ENCODE results near the gene MRPS34. TPM values are rescaled to one million over a fixed set of nuclear protein-coding genes. Genes with fewer than 3 reads are reported as not detected.

MRPS34 gene
- total and polyA plus RNA-seq, 8 donors: 21.1 to 204 (median 103) TPM

- peaks cover 15 to 99% (median 94%) of the 10 kb centered on the region in 4 donors for H3K36me3 ChIP-seq
- intact Hi-C loops (cut with DNase I; ENCODE audit: low total_unique reads): no loop called here
Observed at GRCh38 chr16:1754204-1754603, 18.7 kb downstream of the MRPS34 start.

GRCh38 chr16:1752853-1753252, 20.1 kb downstream of the MRPS34 start:
- TF ChIP-seq, protein P1, sequence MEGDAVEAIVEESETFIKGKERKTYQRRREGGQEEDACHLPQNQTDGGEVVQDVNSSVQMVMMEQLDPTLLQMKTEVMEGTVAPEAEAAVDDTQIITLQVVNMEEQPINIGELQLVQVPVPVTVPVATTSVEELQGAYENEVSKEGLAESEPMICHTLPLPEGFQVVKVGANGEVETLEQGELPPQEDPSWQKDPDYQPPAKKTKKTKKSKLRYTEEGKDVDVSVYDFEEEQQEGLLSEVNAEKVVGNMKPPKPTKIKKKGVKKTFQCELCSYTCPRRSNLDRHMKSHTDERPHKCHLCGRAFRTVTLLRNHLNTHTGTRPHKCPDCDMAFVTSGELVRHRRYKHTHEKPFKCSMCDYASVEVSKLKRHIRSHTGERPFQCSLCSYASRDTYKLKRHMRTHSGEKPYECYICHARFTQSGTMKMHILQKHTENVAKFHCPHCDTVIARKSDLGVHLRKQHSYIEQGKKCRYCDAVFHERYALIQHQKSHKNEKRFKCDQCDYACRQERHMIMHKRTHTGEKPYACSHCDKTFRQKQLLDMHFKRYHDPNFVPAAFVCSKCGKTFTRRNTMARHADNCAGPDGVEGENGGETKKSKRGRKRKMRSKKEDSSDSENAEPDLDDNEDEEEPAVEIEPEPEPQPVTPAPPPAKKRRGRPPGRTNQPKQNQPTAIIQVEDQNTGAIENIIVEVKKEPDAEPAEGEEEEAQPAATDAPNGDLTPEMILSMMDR (IDR thresholded peaks at IDR 0.05): no peak
- TF ChIP-seq EP300 (IDR thresholded peaks at IDR 0.05) (no peak), POLR2AphosphoS5 (IDR thresholded peaks at IDR 0.05) (no peak), POLR2A (IDR thresholded peaks at IDR 0.05) (no peak)
- 89 to 98% (median 97%) methylated on average over 14 of the region's 14 CpGs for WGBS, 5 donors
- intact Hi-C loops (cut with DNase I; ENCODE audit: low total_unique reads): no loop called here
- H3K4me3 ChIP-seq: no peak overlapping the region
- H3K4me1 ChIP-seq: no peaks in the 10 kb centered on the region
- no peaks in the 10 kb centered on the region for H3K9me3 ChIP-seq
- no peaks in the 10 kb centered on the region for H3K27me3 ChIP-seq
- peaks cover 29 to 99% (median 94%) of the 10 kb centered on the region in 4 donors for H3K36me3 ChIP-seq
- no peak for DNase-seq
- H3K27ac ChIP-seq: no peak overlapping the region

More at GRCh38 chr16:1754204-1754603, 18.7 kb downstream of the MRPS34 start:
- 92 to 96% (median 95%) methylated on average over 12 of the region's 12 CpGs for WGBS, 5 donors
- H3K27ac ChIP-seq: no peak overlapping the region
- no peak for DNase-seq
- no peaks in the 10 kb centered on the region for H3K9me3 ChIP-seq
- H3K4me3 ChIP-seq: no peak overlapping the region
- TF ChIP-seq POLR2AphosphoS5 (IDR thresholded peaks at IDR 0.05) (no peak), EP300 (IDR thresholded peaks at IDR 0.05) (no peak), POLR2A (IDR thresholded peaks at IDR 0.05) (no peak)
- TF ChIP-seq, protein P1 (IDR thresholded peaks at IDR 0.05): no peak
- no peaks in the 10 kb centered on the region for H3K4me1 ChIP-seq
- H3K27me3 ChIP-seq: no peaks in the 10 kb centered on the region

- no peak for DNase-seq
- H3K27me3 ChIP-seq: no peaks in the 10 kb centered on the region
- 93 to 97% (median 96%) methylated on average over 14 to 16 of the region's 16 CpGs for WGBS, 5 donors
- intact Hi-C loops (cut with DNase I; ENCODE audit: low total_unique reads): no loop called here
- H3K9me3 ChIP-seq: no peaks in the 10 kb centered on the region
- peaks cover 37 to 99% (median 94%) of the 10 kb centered on the region in 4 donors for H3K36me3 ChIP-seq
- no peak overlapping the region for H3K27ac ChIP-seq
- no peak overlapping the region for H3K4me3 ChIP-seq
- no peaks in the 10 kb centered on the region for H3K4me1 ChIP-seq
- TF ChIP-seq, protein P1 (IDR thresholded peaks at IDR 0.05): no peak
- TF ChIP-seq POLR2AphosphoS5 (IDR thresholded peaks at IDR 0.05): no peak
Observed at GRCh38 chr16:1751946-1752345, 21.0 kb downstream of the MRPS34 start.

GRCh38 chr16:1749152-1750117, 23.5 kb downstream of the MRPS34 start:
- H3K27me3 ChIP-seq: no peaks in the 10 kb centered on the region
- no peak overlapping the region for H3K27ac ChIP-seq
- H3K4me3 ChIP-seq: no peak overlapping the region
- H3K4me1 ChIP-seq: no peaks in the 10 kb centered on the region
- no peaks in the 10 kb centered on the region for H3K9me3 ChIP-seq
- TF ChIP-seq POLR2AphosphoS5 (IDR thresholded peaks at IDR 0.05): no peak
- no peak for TF ChIP-seq EP300 (IDR thresholded peaks at IDR 0.05)
- TF ChIP-seq, protein P1 (IDR thresholded peaks at IDR 0.05): no peak
- TF ChIP-seq POLR2A (IDR thresholded peaks at IDR 0.05): no peak
- intact Hi-C loops (cut with DNase I; ENCODE audit: low total_unique reads): no loop called here
- peaks cover 46 to 99% (median 98%) of the 10 kb centered on the region in 4 donors for H3K36me3 ChIP-seq
- 95 to 97% (median 96%) methylated on average over 25 to 29 of the region's 29 CpGs for WGBS, 5 donors
- DNase-seq: no peak

Measured in stomach (tissue), 9 donors.